Tibial nerve (tissue), 4 donors: ENCODE results near the gene NOL4L. TPM values are rescaled to one million over a fixed set of nuclear protein-coding genes. Genes with fewer than 3 reads are reported as not detected.

Experiments used
- DNase-seq, 2 donors: peaks; one replicate each; pipeline ENCODE4 v3.0.0-alpha.2; 2019; ENCODE audit warnings: low spot score in 2 of 2
- H3K27ac ChIP-seq, 4 donors: fragments of 200-600 bp; sonication (generic) in 3 of 4; one replicate each; pipeline ENCODE4 v1.5.1; 2017 to 2019; ENCODE audit warnings: mild to moderate bottlenecking in 1 of 4
- H3K27me3 ChIP-seq, 2 donors: fragments of 200-600 bp; sonication (generic) in 1 of 2; one replicate each; pipeline versions ENCODE4 v1.5.1 to v1.6.0; 2017 to 2019
- H3K36me3 ChIP-seq, 3 donors: fragments of 200-600 bp; sonication (generic); one replicate each; pipeline ENCODE4 v1.5.1; 2018 to 2019
- H3K4me1 ChIP-seq, 4 donors: fragments of 200-600 bp; sonication (generic) in 3 of 4; one replicate each; pipeline ENCODE4 v1.5.1; 2017 to 2019
- H3K4me3 ChIP-seq, 4 donors: fragments of 200-600 bp; sonication (generic) in 3 of 4; one replicate each; pipeline ENCODE4 v1.5.1; 2017 to 2019; ENCODE audit warnings: mild to moderate bottlenecking in 1 of 4, moderate library complexity in 1 of 4
- H3K9me3 ChIP-seq, 4 donors: fragments of 200-600 bp; sonication (generic) in 3 of 4; one replicate each; pipeline ENCODE4 v1.5.1; 2017 to 2019
- CTCF ChIP-seq, 5 experiments: fragments of 200-600 bp in 3 of 5; fragments of 450-650 bp in 2 of 5; sonication (generic) in 3 of 5; IDR thresholded peaks; one replicate each; pipeline ENCODE4 v1.5.1; 2016 to 2019; ENCODE audit warnings: antibody characterized with exemption in 5 of 5, mild to moderate bottlenecking in 3 of 5, moderate library complexity in 2 of 5
- EP300 ChIP-seq, 2 donors: sonication (generic); formaldehyde crosslinking; IDR thresholded peaks; one replicate each; pipeline ENCODE4 v1.6.1; 2017; ENCODE audit warnings: antibody characterized with exemption in 2 of 2, mild to moderate bottlenecking in 1 of 2
- POLR2A ChIP-seq, 2 donors: fragments of 450-650 bp; IDR thresholded peaks; one replicate each; pipeline ENCODE4 v1.6.1; 2017; ENCODE audit warnings: antibody characterized with exemption in 2 of 2, mild to moderate bottlenecking in 2 of 2, moderate library complexity in 2 of 2
- WGBS, 2 donors: methylation state at CpG; one replicate each; pipeline ENCODE4 v1.1.5; 2018; 5-methylcytosine and 5-hydroxymethylcytosine counted together
- total RNA-seq, 4 donors: library from RNA; depleted of rRNA; stranded (reverse); fragments of >200 nt; gene quantifications; one replicate each; pipeline ENCODE4 v1.1.0, GENCODE V29; 2016

NOL4L gene
- total RNA-seq, 4 donors from 2014 or later: 11.5 to 22.3 (median 19.9) TPM

GRCh38 chr20:32613192-32614053 lies 28.3 kb upstream of the NOL4L start:
- TF ChIP-seq POLR2A (IDR thresholded peaks at IDR 0.05) (no peak), EP300 (IDR thresholded peaks at IDR 0.05) (no peak), CTCF (IDR thresholded peaks at IDR 0.05) (no peak)
- no peak overlapping the region for H3K4me3 ChIP-seq
- 88 to 90% methylated on average over 3 of the region's 3 CpGs for WGBS, 2 donors
- no peak for DNase-seq
- peaks cover 0 to 3% of the 10 kb centered on the region in 2 donors for H3K27me3 ChIP-seq
- H3K36me3 ChIP-seq: no peaks in the 10 kb centered on the region
- no peak overlapping the region for H3K27ac ChIP-seq
- H3K9me3 ChIP-seq: no peaks in the 10 kb centered on the region
- no peaks in the 10 kb centered on the region for H3K4me1 ChIP-seq

GRCh38 chr20:32612351-32613191 lies 27.4 kb upstream of the NOL4L start:
- DNase-seq: no peak
- H3K9me3 ChIP-seq: no peaks in the 10 kb centered on the region
- H3K4me3 ChIP-seq: no peak overlapping the region
- no peak overlapping the region for H3K27ac ChIP-seq
- H3K36me3 ChIP-seq: no peaks in the 10 kb centered on the region
- H3K27me3 ChIP-seq: peaks cover 0 to 5% of the 10 kb centered on the region in 2 donors
- TF ChIP-seq POLR2A (IDR thresholded peaks at IDR 0.05) (no peak), EP300 (IDR thresholded peaks at IDR 0.05) (no peak), CTCF (IDR thresholded peaks at IDR 0.05) (no peak)
- WGBS, 2 donors: 93 to 97% methylated on average over 3 of the region's 3 CpGs
- no peaks in the 10 kb centered on the region for H3K4me1 ChIP-seq

- H3K36me3 ChIP-seq: no peaks in the 10 kb centered on the region
- no peak overlapping the region for H3K4me3 ChIP-seq
- no peaks in the 10 kb centered on the region for H3K9me3 ChIP-seq
- TF ChIP-seq EP300 (IDR thresholded peaks at IDR 0.05) (no peak), CTCF (IDR thresholded peaks at IDR 0.05) (no peak), POLR2A (IDR thresholded peaks at IDR 0.05) (no peak)
- H3K27ac ChIP-seq: no peak overlapping the region
- no peak for DNase-seq
- peaks cover 0 to 3% of the 10 kb centered on the region in 2 donors for H3K27me3 ChIP-seq
- WGBS, 2 donors: 78 to 83% methylated on average over 5 to 6 of the region's 6 CpGs
- H3K4me1 ChIP-seq: no peaks in the 10 kb centered on the region
These were observed 26.7 kb upstream of the NOL4L start for GRCh38 chr20:32611868-32612267.

- peaks cover 0 to 6% of the 10 kb centered on the region in 2 donors for H3K27me3 ChIP-seq
- DNase-seq: no peak
- no peak overlapping the region for H3K4me3 ChIP-seq
- no peaks in the 10 kb centered on the region for H3K36me3 ChIP-seq
- no peak overlapping the region for H3K27ac ChIP-seq
- no peaks in the 10 kb centered on the region for H3K4me1 ChIP-seq
- TF ChIP-seq POLR2A (IDR thresholded peaks at IDR 0.05) (no peak), EP300 (IDR thresholded peaks at IDR 0.05) (no peak), CTCF (IDR thresholded peaks at IDR 0.05) (no peak)
- no peaks in the 10 kb centered on the region for H3K9me3 ChIP-seq
- 61 to 68% methylated on average over 7 of the region's 7 CpGs for WGBS, 2 donors
These were observed 26.2 kb upstream of the NOL4L start for GRCh38 chr20:32611286-32611685.
